Islet precursor cell (in vitro differentiated cells): Measurements from ENCODE around the gene CDSN.
"Not testable (repeated sequence)": the region's sequence is repeated elsewhere in the genome, so short reads cannot be mapped to it uniquely, and the experiment has no call there.

Source experiments
- DNase-seq: peaks from one replicate; pipeline ENCODE4 v3.0.0-alpha.2; 2018

Gene CDSN

DNA sequence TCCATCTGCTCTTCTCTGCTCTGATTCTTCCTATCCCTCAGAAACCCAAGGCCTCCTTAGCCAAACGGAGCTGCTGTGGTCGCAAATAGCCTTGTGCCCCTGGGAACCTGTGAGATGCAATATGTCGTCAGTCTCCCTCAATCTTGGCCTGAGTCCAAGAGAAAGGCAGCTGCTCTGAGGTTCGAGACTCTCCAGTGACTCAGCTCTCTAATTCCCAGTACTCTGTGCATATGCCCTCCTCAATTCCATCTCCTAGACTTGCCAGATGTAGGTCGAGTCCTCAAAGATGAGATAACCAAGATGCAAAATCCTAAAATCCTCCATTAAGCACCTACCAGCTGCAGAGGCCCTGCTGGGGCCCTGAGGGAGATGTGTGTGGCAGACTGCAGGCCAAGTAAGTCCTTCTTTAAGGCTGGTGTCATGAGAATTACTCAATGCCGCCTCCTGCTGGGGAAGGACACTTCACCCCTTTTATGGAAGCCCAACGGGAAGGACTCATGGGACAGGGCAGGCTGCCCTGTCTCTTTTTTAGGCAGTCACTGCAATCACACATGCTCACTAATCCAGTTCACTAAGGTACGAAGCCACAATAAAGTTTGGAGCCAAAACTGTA, 36.4 kb downstream of the CDSN start:
- DNase-seq = peak; percentile 78

DNA sequence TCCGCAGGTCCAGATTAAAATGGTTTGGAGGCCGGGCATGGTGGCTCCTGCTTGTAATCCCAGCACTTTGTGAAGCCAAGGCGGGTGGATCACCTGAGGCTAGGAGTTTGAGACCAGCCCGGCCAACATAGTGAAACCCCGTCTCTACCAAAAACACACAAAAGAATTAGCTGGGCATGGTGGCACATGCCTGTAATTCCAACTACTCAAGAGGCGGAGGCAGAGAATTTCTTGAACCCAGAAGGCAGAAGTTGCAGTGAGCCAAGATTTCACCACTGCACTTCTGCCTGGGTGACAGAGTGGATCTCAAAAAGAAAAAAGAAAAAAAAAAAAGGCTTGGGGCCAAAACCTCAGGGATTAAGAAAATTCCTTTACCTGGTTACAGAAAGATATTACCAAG, 38.4 kb downstream of the CDSN start:
- no peak for DNase-seq

GRCh38 chr6:31079656-31080261, 40.5 kb downstream of the CDSN start:
- peak; percentile 82 for DNase-seq

DNA sequence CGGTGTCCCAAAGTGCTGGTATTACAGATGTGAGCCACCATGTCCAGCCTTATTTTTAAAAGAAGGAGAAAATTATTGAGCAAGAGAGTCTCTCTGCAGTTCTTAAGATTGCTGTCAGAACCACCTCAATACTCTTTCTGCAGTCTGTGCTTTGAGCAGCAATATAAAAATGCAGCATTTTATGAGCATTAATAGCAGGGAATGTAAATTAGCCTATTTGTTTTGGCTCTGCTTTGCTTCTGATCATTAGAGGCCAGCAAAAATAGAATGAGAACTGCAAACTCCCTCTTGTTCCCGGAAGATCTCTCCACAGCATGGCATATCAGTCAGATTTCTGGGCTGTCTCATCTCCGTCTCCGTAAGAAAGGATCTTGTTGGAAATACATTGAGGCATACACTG, 43.6 kb downstream of the CDSN start:
- no peak for DNase-seq

GRCh38 chr6:31075528-31075927, 44.7 kb downstream of the CDSN start:
- DNase-seq = no peak

- peak; percentile 71 for DNase-seq
These were observed 45.8 kb downstream of the CDSN start for GRCh38 chr6:31074401-31074800.

- DNase-seq = peak; percentile 92
These were observed 49.5 kb downstream of the CDSN start for GRCh38 chr6:31070711-31071197.

DNA sequence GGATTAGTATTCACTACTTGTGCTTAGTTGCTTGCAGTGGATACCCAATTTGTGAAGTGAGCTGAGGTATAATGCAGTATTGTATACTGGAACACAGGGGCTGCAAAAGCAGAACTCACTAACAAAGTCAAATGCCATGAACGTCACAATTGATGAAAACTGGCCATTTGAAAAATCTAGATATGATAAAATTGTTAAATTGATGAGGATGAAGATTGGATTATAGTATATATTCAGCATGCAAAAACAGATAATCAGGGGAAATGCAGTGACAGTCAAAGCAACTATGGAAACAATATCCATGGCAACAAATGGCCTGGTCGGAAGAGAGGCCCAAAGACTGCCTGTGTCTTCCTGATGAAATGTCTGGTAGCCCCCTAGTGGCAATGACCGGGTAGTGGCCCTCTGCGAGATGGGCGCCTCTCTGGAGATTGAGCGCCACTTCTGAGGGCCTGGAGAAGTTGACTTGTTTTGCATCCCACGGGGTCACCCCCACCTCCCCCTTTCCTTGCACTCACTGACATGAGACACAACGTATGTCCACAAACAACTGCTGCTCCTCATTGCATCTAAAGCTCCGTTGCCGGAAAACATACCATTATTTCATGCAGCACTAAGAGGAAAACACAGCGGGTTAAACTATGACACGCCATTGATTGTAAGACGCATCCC, 51.4 kb downstream of the CDSN start:
- DNase-seq = peak; percentile 92

DNA sequence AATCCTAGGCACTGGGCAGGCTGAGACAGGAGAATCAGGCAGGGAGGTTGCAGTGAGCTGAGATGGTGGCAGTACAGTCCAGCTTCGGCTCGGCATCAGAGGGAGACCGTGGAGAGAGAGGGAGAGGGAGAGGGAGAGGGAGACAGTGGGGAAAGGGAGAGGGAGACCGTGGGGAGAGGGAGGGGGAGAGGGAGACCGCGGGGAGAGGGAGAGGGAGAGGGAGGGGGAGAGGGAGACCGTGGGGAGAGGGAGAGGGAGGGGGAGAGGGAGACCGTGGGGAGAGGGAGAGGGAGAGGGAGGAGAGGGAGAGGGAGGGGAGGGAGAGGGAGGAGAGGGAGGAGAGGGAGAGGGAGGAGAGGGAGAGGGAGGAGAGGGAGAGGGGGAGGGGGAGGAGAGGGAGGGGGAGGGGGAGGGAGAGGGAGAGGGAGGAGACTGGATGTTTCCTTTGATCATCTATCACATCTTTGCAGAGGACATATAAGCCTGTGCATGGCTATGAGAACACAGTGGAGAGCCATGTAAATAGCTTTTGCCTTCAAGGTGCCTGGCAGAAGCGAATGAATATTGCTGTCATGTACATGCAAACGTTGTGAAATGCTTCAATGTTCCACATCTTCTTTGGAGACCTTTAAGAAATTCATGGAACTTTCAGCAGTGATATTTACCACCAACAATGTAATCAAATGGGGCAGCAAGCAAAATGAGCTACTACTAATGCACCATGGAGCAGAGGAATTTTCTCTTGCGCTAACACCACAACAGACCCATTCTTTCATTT, 52.2 kb downstream of the CDSN start:
- DNase-seq = not testable (repeated sequence)

GRCh38 chr6:31067028-31067427, 53.2 kb downstream of the CDSN start:
- not testable (repeated sequence) for DNase-seq

GRCh38 chr6:31065556-31065955, 54.7 kb downstream of the CDSN start:
- peak; percentile 71 for DNase-seq
